IMR-90 (cell line): ENCODE results near the gene NHP2. TPM values are rescaled to one million over a fixed set of nuclear protein-coding genes. Genes with fewer than 3 reads are reported as not detected.

Source experiments
- ATAC-seq: fragments of 200-7000 bp; cut with Tn5 transposase; 2 replicates; pipeline ENCODE4 v1.9.1; 2020; ENCODE audit warnings: low read depth, mild to moderate bottlenecking, moderate library complexity
- BruUV-seq: library from RNA; stranded (reverse); fragments of 400-500 nt; replicated peaks from 2 replicates; lab custom pipeline; 2021; lab: Mats Ljungman, UMichigan
- CTCF ChIA-PET: fragments of 300-600 bp; formaldehyde crosslinking; extraction: SDS; loops from one replicate; lab custom pipeline; 2021; ENCODE audit warnings: antibody characterized with exemption; lab: Yijun Ruan, JAX
- POLR2A ChIA-PET: fragments of 300-600 bp; sonication (Branson Sonifier 250); formaldehyde crosslinking; loops from one replicate; lab custom pipeline; 2022; ENCODE audit warnings: antibody characterized with exemption; ENCODE audit not compliant: unreplicated experiment; lab: Charles Lee
- DNase-seq: peaks from one replicate; pipeline ENCODE4 v3.0.0; 2013
- H2AFZ ChIP-seq: replicated peaks from 2 replicates; pipeline ENCODE3; 2013; ENCODE audit warnings: low read length, mild to moderate bottlenecking; ENCODE audit not compliant: poor library complexity
- H2AK5ac ChIP-seq: 2 replicates; pipeline ENCODE4 v1.6.1; 2013; ENCODE audit warnings: low read depth, low read length, inconsistent platforms
- H2AK9ac ChIP-seq: replicated peaks from 2 replicates; pipeline ENCODE3; 2013; ENCODE audit warnings: mild to moderate bottlenecking, low read depth, low read length, moderate library complexity; ENCODE audit not compliant: poor library complexity
- H2BK120ac ChIP-seq: 2 replicates; pipeline ENCODE4 v1.6.1; 2013; ENCODE audit warnings: low read depth, low read length, inconsistent platforms
- H2BK15ac ChIP-seq: 3 replicates; pipeline ENCODE4 v1.6.1; 2013; ENCODE audit warnings: low read depth, low read length, inconsistent platforms
- H2BK20ac ChIP-seq: 2 replicates; pipeline ENCODE4 v1.6.1; 2013; ENCODE audit warnings: low read depth, mild to moderate bottlenecking, inconsistent platforms, low read length, moderate library complexity
- H2BK5ac ChIP-seq: 2 replicates; pipeline ENCODE4 v1.6.1; 2013; ENCODE audit warnings: mild to moderate bottlenecking, low read depth, low read length, inconsistent platforms; ENCODE audit not compliant: poor library complexity, severe bottlenecking
- H3K14ac ChIP-seq: replicated peaks from 2 replicates; pipeline ENCODE4 v1.6.1; 2013; ENCODE audit warnings: low read depth, low read length, inconsistent platforms
- H3K18ac ChIP-seq: 2 replicates; pipeline ENCODE4 v1.6.1; 2013; ENCODE audit warnings: low read depth, low read length, control low read depth
- H3K23ac ChIP-seq: 2 replicates; pipeline ENCODE4 v1.6.1; 2013; ENCODE audit warnings: low read depth, low read length, inconsistent platforms
- H3K27ac ChIP-seq: 2 replicates; pipeline ENCODE4 v1.5.1; 2013; ENCODE audit warnings: mild to moderate bottlenecking, control low read depth, low read length; ENCODE audit not compliant: insufficient read depth
- H3K27me3 ChIP-seq: 2 replicates; pipeline ENCODE4 v1.6.1; 2013; ENCODE audit warnings: low read length; ENCODE audit not compliant: control insufficient read depth, insufficient read depth
- H3K36me3 ChIP-seq: 2 replicates; pipeline ENCODE4 v1.6.1; 2013; ENCODE audit warnings: low read length, mixed read lengths; ENCODE audit not compliant: control insufficient read depth, insufficient read depth
- H3K4ac ChIP-seq: 2 replicates; pipeline ENCODE4 v1.6.1; 2013; ENCODE audit warnings: low read depth, low read length, inconsistent platforms
- H3K4me1 ChIP-seq: 2 replicates; pipeline ENCODE4 v1.6.1; 2013; ENCODE audit warnings: low read length, mixed read lengths; ENCODE audit not compliant: control insufficient read depth, insufficient read depth
- H3K4me2 ChIP-seq: 2 replicates; pipeline ENCODE4 v1.6.1; 2013; ENCODE audit warnings: low read depth, mild to moderate bottlenecking, control low read depth, low read length, moderate library complexity
- H3K4me3 ChIP-seq: 2 replicates; pipeline ENCODE4 v1.5.1; 2013; ENCODE audit warnings: low read depth, mild to moderate bottlenecking, control low read depth, low read length, moderate library complexity; ENCODE audit not compliant: insufficient read depth
- H3K56ac ChIP-seq: 2 replicates; pipeline ENCODE4 v1.6.1; 2013; ENCODE audit warnings: low read length, inconsistent platforms; ENCODE audit not compliant: insufficient read depth; ENCODE audit errors: extremely low read depth
- H3K79me1 ChIP-seq, 2 experiments: 2 replicates each; pipeline ENCODE4 v1.6.1; 2013; ENCODE audit warnings: low read length in 2 of 2, inconsistent platforms in 1 of 2, low read depth in 1 of 2
- H3K9ac ChIP-seq: 2 replicates; pipeline ENCODE4 v1.6.1; 2013; ENCODE audit warnings: low read depth, low read length, control low read depth
- H3K9me1 ChIP-seq: 2 replicates; pipeline ENCODE4 v1.6.1; 2013; ENCODE audit warnings: low read length, inconsistent platforms; ENCODE audit not compliant: insufficient read depth
- H3K9me3 ChIP-seq: 2 replicates; pipeline ENCODE4 v1.6.1; 2013; ENCODE audit warnings: low read length; ENCODE audit not compliant: control insufficient read depth, insufficient read depth
- H4K20me1 ChIP-seq: 2 replicates; pipeline ENCODE4 v1.6.1; 2013; ENCODE audit warnings: low read length, inconsistent platforms; ENCODE audit not compliant: insufficient read depth
- H4K5ac ChIP-seq: 2 replicates; pipeline ENCODE4 v1.6.1; 2013; ENCODE audit warnings: mild to moderate bottlenecking, low read depth, low read length, control low read depth
- H4K8ac ChIP-seq, 2 experiments: 2 replicates each; pipeline ENCODE4 v1.6.1; 2013; ENCODE audit warnings: low read depth in 2 of 2, low read length in 2 of 2, control low read depth in 1 of 2, inconsistent platforms in 1 of 2
- H4K91ac ChIP-seq: 2 replicates; pipeline ENCODE4 v1.6.1; 2013; ENCODE audit warnings: low read depth, low read length, inconsistent platforms; ENCODE audit not compliant: insufficient read depth
- CHD1 ChIP-seq: IDR thresholded peaks from 2 replicates; pipeline ENCODE4 v1.6.1; 2012; ENCODE audit warnings: low read depth, low read length, improper control_type of control experiment
- CTCF ChIP-seq: conservative IDR thresholded peaks from 2 replicates; pipeline ENCODE4 v1.5.1; 2012; ENCODE audit warnings: mild to moderate bottlenecking, low read depth, low read length, improper control_type of control experiment
- MAFK ChIP-seq: IDR thresholded peaks from 2 replicates; pipeline ENCODE4 v1.6.1; 2012; ENCODE audit warnings: low read depth, low read length, improper control_type of control experiment
- MAZ ChIP-seq: IDR thresholded peaks from 2 replicates; pipeline ENCODE4 v1.6.1; 2012; ENCODE audit warnings: low read depth, mild to moderate bottlenecking, low read length, improper control_type of control experiment, moderate library complexity, borderline replicate concordance
- MXI1 ChIP-seq: IDR thresholded peaks from 2 replicates; pipeline ENCODE4 v1.6.1; 2012; ENCODE audit warnings: low read depth, mild to moderate bottlenecking, low read length, moderate library complexity, borderline replicate concordance
- NFE2L2 ChIP-seq: fragments of 150-350 bp; IDR thresholded peaks from 2 replicates; pipeline ENCODE4 v1.6.1; 2016; ENCODE audit warnings: low read depth, mild to moderate bottlenecking, low read length
- RAD21 ChIP-seq: IDR thresholded peaks from 2 replicates; pipeline ENCODE4 v1.6.1; 2012; ENCODE audit warnings: low read length, improper control_type of control experiment
- WGBS, 2 experiments: methylation state at CpG; one replicate each; pipeline versions ENCODE4 v1.1.5 to v1.1.7; 2013; ENCODE audit warnings: missing lambda C conversion rate in 2 of 2; ENCODE audit not compliant: insufficient read length in 1 of 2; ENCODE audit errors: extremely low coverage in 2 of 2; 5-methylcytosine and 5-hydroxymethylcytosine counted together
- dilution Hi-C: fragments of 300-500 bp; cut with HindIII; formaldehyde crosslinking; loops from one replicate; pipeline ENCODE4 v1.14.3; 2018; ENCODE audit warnings: low sequenced_read_pairs; ENCODE audit not compliant: unreplicated experiment
- in situ Hi-C: fragments of 300-500 bp; cut with MboI; formaldehyde crosslinking; loops from 3 replicates; pipeline ENCODE4 v1.14.3; 2019; ENCODE audit warnings: low sequenced_read_pairs, inconsistent platforms, mixed read lengths
- intact Hi-C: fragments of 100-400 bp; cut with micrococcal nuclease; formaldehyde crosslinking; loops from 2 replicates; pipeline ENCODE4 v1.10.0; 2022
- polyA plus RNA-seq, 3 experiments: library from polyadenylated mRNA; depleted of rRNA; stranded (reverse); fragments of >200 nt; gene quantifications; 2 replicates each; pipeline ENCODE4 v1.2.3, GENCODE V29; 2012; ENCODE audit warnings: low replicate concordance in 1 of 3
- total RNA-seq: library from RNA; depleted of rRNA; stranded (reverse); fragments of >200 nt; gene quantifications from 2 replicates; pipeline ENCODE4 v1.2.3, GENCODE V29; 2012
- TF ChIP-seq, protein P1 (sequence below): fragments of 150-350 bp; IDR thresholded peaks from 2 replicates; pipeline ENCODE4 v1.6.1; 2016; ENCODE audit warnings: low read depth, mild to moderate bottlenecking, low read length, moderate library complexity, borderline replicate concordance

Gene NHP2
- total and polyA plus RNA-seq, 2 of the 4 experiments (the other 2 are of a cell fraction), result 180 to 278 TPM

DNA sequence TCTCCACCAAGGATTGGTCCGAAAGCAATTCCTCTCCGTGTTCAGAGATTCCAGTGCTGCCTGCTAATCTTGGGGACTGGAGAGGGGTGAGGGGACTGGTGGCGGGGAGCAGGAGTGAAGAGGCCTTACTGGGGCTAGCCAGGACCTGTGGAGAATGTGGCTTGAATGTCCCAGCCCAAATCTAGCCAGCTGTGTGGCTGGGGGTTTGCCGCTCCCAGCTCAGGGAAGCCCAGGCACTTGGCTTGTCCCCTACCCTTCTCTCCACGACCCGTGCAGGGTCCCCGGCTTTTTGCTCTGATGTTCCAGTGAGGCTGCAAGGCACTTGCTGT is 37.9 kb downstream of the NHP2 start:
- Histone ChIP-seq H3K36me3 (no peaks in the 10 kb centered on the region), H3K23ac (no peak overlapping the region), H3K27ac (no peak overlapping the region), H4K91ac (no peak overlapping the region), H2AK5ac (no peak overlapping the region), H2AK9ac (no peak overlapping the region), H2BK20ac (no peak overlapping the region), H3K9ac (no peak overlapping the region), H4K8ac (no peak overlapping the region), H3K4ac (no peak overlapping the region), H3K4me1 (no peaks in the 10 kb centered on the region; the same call in 1 of the 2 replicates), H2BK120ac (no peak overlapping the region), H2AFZ (no peak overlapping the region), H3K9me1 (no peaks in the 10 kb centered on the region), H3K18ac (no peak overlapping the region), H4K20me1 (no peaks in the 10 kb centered on the region), H3K27me3 (peaks cover 42% of the 10 kb centered on the region), H3K79me1 (no peaks in the 10 kb centered on the region), H2BK5ac (no peak overlapping the region), H3K4me2 (no peak overlapping the region), H4K5ac (no peak overlapping the region), H2BK15ac (no peak overlapping the region), H3K14ac (no peak overlapping the region), H3K56ac (no peak overlapping the region), H3K9me3 (no peaks in the 10 kb centered on the region), H3K4me3 (no peak overlapping the region)
- ChIA-PET CTCF (no interaction called here), POLR2A (no interaction called here)
- no TSS peak for BruUV-seq
- intact Hi-C loops, result no loop called here
- ATAC-seq (no peak), DNase-seq (no peak)
- 17% methylated on average over 1 of the region's 7 CpGs; no CpG with 5 or more reads in 1 of the 2 experiments for WGBS, 2 experiments
- TF ChIP-seq NFE2L2 (no peak), CHD1 (no peak), MXI1 (no peak), MAZ (no peak), RAD21 (no peak), MAFK (no peak), CTCF (no peak)
- TF ChIP-seq, protein P1, sequence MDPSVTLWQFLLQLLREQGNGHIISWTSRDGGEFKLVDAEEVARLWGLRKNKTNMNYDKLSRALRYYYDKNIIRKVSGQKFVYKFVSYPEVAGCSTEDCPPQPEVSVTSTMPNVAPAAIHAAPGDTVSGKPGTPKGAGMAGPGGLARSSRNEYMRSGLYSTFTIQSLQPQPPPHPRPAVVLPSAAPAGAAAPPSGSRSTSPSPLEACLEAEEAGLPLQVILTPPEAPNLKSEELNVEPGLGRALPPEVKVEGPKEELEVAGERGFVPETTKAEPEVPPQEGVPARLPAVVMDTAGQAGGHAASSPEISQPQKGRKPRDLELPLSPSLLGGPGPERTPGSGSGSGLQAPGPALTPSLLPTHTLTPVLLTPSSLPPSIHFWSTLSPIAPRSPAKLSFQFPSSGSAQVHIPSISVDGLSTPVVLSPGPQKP, result no peak
- in situ Hi-C loops, result no loop called here
- dilution Hi-C loops, result no loop called here
